HL-60 (cell line): ENCODE results near the gene ZNF655.

ENCODE experiments used
- DNase-seq, 2 experiments: peaks; one replicate each; pipeline ENCODE4 v3.0.0-alpha.2; 2010 to 2020; ENCODE audit warnings: low read depth in 1 of 2, low spot score in 1 of 2
- H3K27ac ChIP-seq: fragments of 250-450 bp; sonication (Bioruptor Pico); replicated peaks from 2 replicates; pipeline ENCODE4 v1.5.1; 2020; ENCODE audit warnings: mild to moderate bottlenecking, moderate library complexity
- H3K27me3 ChIP-seq: fragments of 250-450 bp; sonication (Bioruptor Pico); 2 replicates; pipeline ENCODE4 v1.5.1; 2021; ENCODE audit warnings: mild to moderate bottlenecking, moderate library complexity; ENCODE audit not compliant: insufficient read depth, poor library complexity, severe bottlenecking
- H3K4me3 ChIP-seq: replicated peaks from 2 replicates; pipeline ENCODE4 v1.5.1; 2011; ENCODE audit warnings: mild to moderate bottlenecking, control low read depth, low read length; ENCODE audit not compliant: insufficient read depth
- GABPA ChIP-seq: IDR thresholded peaks from 2 replicates; pipeline ENCODE4 v1.6.1; 2012; ENCODE audit warnings: low read depth
- POLR2AphosphoS5 ChIP-seq: IDR thresholded peaks from 2 replicates; pipeline ENCODE4 v1.6.1; 2012; ENCODE audit warnings: low read depth
- REST ChIP-seq: IDR thresholded peaks from 2 replicates; pipeline ENCODE4 v1.6.1; 2012; ENCODE audit warnings: low read depth; ENCODE audit not compliant: insufficient replicate concordance
- SPI1 ChIP-seq: IDR thresholded peaks from 2 replicates; pipeline ENCODE4 v1.6.1; 2012; ENCODE audit warnings: low read depth, mild to moderate bottlenecking, borderline replicate concordance
- TF ChIP-seq, protein P1 (sequence below): IDR thresholded peaks from one replicate; pipeline ENCODE4 v1.5.1; 2011; ENCODE audit warnings: low read length, control low read depth, inconsistent platforms; ENCODE audit not compliant: insufficient read depth

Gene ZNF655

DNA sequence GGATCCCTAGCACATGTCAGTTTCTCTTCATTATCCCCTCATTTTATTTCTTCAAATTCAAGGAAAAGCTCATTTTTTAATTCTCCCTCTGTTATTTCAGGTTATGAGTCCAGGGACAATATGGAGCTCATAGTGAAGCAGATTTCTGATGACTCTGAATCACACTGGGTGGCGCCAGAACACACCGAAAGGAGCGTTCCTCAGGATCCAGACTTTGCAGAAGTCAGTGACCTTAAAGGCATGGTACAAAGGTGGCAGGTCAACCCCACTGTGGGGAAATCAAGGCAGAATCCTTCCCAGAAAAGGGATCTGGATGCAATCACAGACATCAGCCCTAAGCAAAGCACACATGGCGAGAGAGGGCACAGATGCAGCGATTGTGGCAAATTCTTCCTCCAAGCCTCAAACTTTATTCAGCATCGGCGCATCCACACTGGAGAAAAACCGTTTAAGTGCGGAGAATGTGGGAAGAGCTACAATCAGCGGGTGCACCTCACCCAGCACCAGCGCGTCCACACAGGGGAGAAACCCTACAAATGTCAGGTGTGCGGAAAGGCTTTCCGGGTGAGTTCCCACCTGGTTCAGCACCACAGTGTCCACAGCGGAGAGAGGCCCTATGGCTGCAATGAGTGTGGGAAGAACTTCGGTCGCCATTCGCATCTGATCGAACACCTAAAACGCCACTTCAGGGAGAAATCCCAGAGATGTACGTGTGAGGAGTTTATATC is 32.6 kb upstream of the ZNF655 start:
- TF ChIP-seq, protein P1, sequence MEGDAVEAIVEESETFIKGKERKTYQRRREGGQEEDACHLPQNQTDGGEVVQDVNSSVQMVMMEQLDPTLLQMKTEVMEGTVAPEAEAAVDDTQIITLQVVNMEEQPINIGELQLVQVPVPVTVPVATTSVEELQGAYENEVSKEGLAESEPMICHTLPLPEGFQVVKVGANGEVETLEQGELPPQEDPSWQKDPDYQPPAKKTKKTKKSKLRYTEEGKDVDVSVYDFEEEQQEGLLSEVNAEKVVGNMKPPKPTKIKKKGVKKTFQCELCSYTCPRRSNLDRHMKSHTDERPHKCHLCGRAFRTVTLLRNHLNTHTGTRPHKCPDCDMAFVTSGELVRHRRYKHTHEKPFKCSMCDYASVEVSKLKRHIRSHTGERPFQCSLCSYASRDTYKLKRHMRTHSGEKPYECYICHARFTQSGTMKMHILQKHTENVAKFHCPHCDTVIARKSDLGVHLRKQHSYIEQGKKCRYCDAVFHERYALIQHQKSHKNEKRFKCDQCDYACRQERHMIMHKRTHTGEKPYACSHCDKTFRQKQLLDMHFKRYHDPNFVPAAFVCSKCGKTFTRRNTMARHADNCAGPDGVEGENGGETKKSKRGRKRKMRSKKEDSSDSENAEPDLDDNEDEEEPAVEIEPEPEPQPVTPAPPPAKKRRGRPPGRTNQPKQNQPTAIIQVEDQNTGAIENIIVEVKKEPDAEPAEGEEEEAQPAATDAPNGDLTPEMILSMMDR: peak; percentile 11
- TF ChIP-seq GABPA: no peak
- no peaks in the 10 kb centered on the region for H3K27me3 ChIP-seq
- no peak overlapping the region for H3K27ac ChIP-seq
- DNase-seq: peak in 1 of 2 experiments; percentile 23
- H3K4me3 ChIP-seq: no peak overlapping the region

DNA sequence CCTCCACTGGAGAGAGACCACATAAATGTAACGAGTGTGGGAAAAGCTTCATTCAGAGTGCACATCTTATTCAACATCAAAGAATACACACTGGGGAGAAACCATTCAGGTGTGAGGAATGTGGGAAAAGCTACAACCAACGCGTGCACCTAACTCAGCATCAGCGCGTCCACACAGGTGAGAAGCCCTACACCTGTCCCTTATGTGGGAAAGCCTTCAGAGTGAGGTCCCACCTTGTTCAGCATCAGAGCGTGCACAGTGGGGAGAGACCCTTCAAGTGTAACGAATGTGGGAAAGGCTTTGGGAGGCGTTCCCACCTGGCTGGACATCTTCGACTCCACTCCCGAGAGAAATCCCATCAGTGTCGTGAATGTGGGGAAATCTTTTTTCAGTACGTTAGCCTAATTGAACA is 27.1 kb upstream of the ZNF655 start:
- no peaks in the 10 kb centered on the region for H3K27me3 ChIP-seq
- H3K27ac ChIP-seq: no peak overlapping the region
- no peak overlapping the region for H3K4me3 ChIP-seq
- DNase-seq: no peak
- TF ChIP-seq GABPA (no peak), REST (no peak), SPI1 (no peak), POLR2AphosphoS5 (no peak)
- TF ChIP-seq, protein P1: no peak

- TF ChIP-seq GABPA (no peak), REST (no peak), POLR2AphosphoS5 (no peak), SPI1 (no peak)
- TF ChIP-seq, protein P1: no peak
- no peaks in the 10 kb centered on the region for H3K27me3 ChIP-seq
Observed at GRCh38 chr7:99535667-99536066, 22.8 kb upstream of the ZNF655 start.

More at GRCh38 chr7:99535667-99536066, 22.8 kb upstream of the ZNF655 start:
- DNase-seq: no peak
- H3K4me3 ChIP-seq: no peak overlapping the region
- H3K27ac ChIP-seq: no peak overlapping the region
